ENCODE measurements around the gene KRI1. TPM values are rescaled to one million over a fixed set of nuclear protein-coding genes. Genes with fewer than 3 reads are reported as not detected.

The KRI1 gene
- polyA plus RNA-seq, 1 of the 3 experiments (the other 2 are of a cell fraction), result 26.7 TPM

DNA sequence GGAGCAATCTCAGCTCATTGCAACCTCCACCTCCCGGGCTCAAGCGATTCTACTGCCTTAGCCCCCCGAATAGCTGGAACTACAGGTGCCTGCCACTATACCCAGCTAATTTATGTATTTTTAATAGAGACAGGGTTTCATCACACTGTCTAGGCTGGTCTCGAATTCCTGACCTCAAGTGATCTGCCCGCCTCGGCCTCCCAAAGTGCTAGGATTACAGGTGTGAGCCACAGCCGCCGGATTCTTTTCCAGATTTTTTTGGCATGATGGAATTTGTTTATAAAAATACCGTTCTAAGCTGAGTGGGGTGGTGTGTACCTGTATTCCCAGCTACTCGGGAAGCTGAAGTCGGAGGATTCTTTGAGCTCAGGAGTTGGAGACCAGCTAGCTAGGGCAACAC, 28.1 kb downstream of the KRI1 start:
- no peaks in the 10 kb centered on the region for H4K20me1 ChIP-seq (ENCODE audit: insufficient read depth)
- no peaks in the 10 kb centered on the region for H3K4me1 ChIP-seq (ENCODE audit: control insufficient read depth in 1 of 2, insufficient read depth in 2 of 2, low read depth in 1 of 2, low read length in 1 of 2)
- H3K9me3 ChIP-seq, result no peaks in the 10 kb centered on the region
- no peak for DNase-seq
- H3K4me3 ChIP-seq (ENCODE audit: low read depth in 2 of 2, low read length in 1 of 2), result no peak overlapping the region
- no peaks in the 10 kb centered on the region for H3K79me2 ChIP-seq (ENCODE audit: insufficient read depth)
- peaks cover 10% of the 10 kb centered on the region for H3F3A ChIP-seq (replicated peaks; ENCODE audit: insufficient read depth)
- ChIA-PET POLR2A (no interaction called here), CTCF (no interaction called here)
- no peaks in the 10 kb centered on the region for H3K9me2 ChIP-seq
- H3K27ac ChIP-seq (ENCODE audit: low read depth in 2 of 2, low read length in 1 of 2), result no peak overlapping the region
- TF ChIP-seq JUND (IDR thresholded peaks at IDR 0.05) (no peak), CHD2 (IDR thresholded peaks at IDR 0.05; ENCODE audit: low read length, partially characterized antibody) (no peak), POLR2AphosphoS5 (IDR thresholded peaks at IDR 0.05; ENCODE audit: low read depth, low read length) (no peak), SIN3A (IDR thresholded peaks at IDR 0.05; ENCODE audit: borderline replicate concordance, low read depth, low read length) (no peak), EZH2phosphoT487 (IDR thresholded peaks at IDR 0.05; ENCODE audit: borderline replicate concordance, low read depth) (no peak), TCF12 (IDR thresholded peaks at IDR 0.05) (no peak), SMC3 (IDR thresholded peaks at IDR 0.05; ENCODE audit: low read depth, low read length) (no peak)
- TF ChIP-seq, protein P1, sequence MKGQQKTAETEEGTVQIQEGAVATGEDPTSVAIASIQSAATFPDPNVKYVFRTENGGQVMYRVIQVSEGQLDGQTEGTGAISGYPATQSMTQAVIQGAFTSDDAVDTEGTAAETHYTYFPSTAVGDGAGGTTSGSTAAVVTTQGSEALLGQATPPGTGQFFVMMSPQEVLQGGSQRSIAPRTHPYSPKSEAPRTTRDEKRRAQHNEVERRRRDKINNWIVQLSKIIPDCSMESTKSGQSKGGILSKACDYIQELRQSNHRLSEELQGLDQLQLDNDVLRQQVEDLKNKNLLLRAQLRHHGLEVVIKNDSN (IDR thresholded peaks at IDR 0.05; ENCODE audit: borderline replicate concordance, low read depth), result no peak
- 31% methylated on average over 11 of the region's 11 CpGs for WGBS (ENCODE audit: low lambda C conversion rate)
- H3K9ac ChIP-seq, result no peak overlapping the region
- H3K36me3 ChIP-seq (replicated peaks in 1 of 2; ENCODE audit: control insufficient read depth in 1 of 2, insufficient read depth in 2 of 2, low read length in 1 of 2), result no peaks in the 10 kb centered on the region
- H2AFZ ChIP-seq (ENCODE audit: low read depth), result no peak overlapping the region
- H3K4me2 ChIP-seq, result no peak overlapping the region
- H3K27me3 ChIP-seq (ENCODE audit: insufficient read depth), result peaks cover 26% of the 10 kb centered on the region; the same call in 1 of the 2 replicates

DNA sequence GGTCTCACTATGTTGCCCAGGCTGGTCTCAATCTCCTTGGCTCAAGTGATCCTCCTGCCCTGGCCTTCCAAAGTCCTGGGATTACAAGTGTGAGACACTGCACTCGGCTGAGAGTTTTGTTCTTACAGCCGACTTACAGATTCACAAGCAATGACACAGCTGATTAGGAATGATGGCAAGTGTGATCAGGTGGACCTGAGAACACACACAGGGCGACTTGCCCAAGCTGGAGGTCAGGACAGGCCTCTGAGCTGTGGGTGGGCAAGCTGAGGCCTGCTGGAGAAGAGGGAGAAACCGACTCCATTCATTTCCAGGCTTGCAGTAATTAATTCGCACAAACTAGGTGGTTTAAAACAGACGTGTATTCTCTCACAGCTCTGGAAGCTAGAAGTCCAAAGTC, 30.2 kb downstream of the KRI1 start:
- no peak overlapping the region for H3K4me2 ChIP-seq
- H3K27ac ChIP-seq (ENCODE audit: low read depth in 2 of 2, low read length in 1 of 2), result no peak overlapping the region
- no peaks in the 10 kb centered on the region for H3K79me2 ChIP-seq (ENCODE audit: insufficient read depth)
- H3F3A ChIP-seq (replicated peaks; ENCODE audit: insufficient read depth), result peaks cover 9% of the 10 kb centered on the region
- H2AFZ ChIP-seq (ENCODE audit: low read depth), result no peak overlapping the region
- TF ChIP-seq MXI1 (IDR thresholded peaks at IDR 0.05; ENCODE audit: low read depth, low read length) (no peak), ELF1 (IDR thresholded peaks at IDR 0.05) (no peak), NFIC (IDR thresholded peaks at IDR 0.05; ENCODE audit: borderline replicate concordance) (no peak), TAF1 (IDR thresholded peaks at IDR 0.05; ENCODE audit: borderline replicate concordance, low read depth, low read length) (no peak), TEAD4 (IDR thresholded peaks at IDR 0.05; ENCODE audit: borderline replicate concordance, insufficient read depth) (no peak), POLR2AphosphoS5 (IDR thresholded peaks at IDR 0.05; ENCODE audit: low read depth, low read length) (no peak), JUND (IDR thresholded peaks at IDR 0.05) (no peak), TCF12 (IDR thresholded peaks at IDR 0.05) (no peak), YY1 (IDR thresholded peaks at IDR 0.05; ENCODE audit: low read depth) (no peak), CHD2 (IDR thresholded peaks at IDR 0.05; ENCODE audit: low read length, partially characterized antibody) (no peak), RXRA (IDR thresholded peaks at IDR 0.05; ENCODE audit: borderline replicate concordance, low read depth) (no peak), FOSL2 (IDR thresholded peaks at IDR 0.05; ENCODE audit: borderline replicate concordance, low read depth) (no peak)
- TF ChIP-seq, protein P2, sequence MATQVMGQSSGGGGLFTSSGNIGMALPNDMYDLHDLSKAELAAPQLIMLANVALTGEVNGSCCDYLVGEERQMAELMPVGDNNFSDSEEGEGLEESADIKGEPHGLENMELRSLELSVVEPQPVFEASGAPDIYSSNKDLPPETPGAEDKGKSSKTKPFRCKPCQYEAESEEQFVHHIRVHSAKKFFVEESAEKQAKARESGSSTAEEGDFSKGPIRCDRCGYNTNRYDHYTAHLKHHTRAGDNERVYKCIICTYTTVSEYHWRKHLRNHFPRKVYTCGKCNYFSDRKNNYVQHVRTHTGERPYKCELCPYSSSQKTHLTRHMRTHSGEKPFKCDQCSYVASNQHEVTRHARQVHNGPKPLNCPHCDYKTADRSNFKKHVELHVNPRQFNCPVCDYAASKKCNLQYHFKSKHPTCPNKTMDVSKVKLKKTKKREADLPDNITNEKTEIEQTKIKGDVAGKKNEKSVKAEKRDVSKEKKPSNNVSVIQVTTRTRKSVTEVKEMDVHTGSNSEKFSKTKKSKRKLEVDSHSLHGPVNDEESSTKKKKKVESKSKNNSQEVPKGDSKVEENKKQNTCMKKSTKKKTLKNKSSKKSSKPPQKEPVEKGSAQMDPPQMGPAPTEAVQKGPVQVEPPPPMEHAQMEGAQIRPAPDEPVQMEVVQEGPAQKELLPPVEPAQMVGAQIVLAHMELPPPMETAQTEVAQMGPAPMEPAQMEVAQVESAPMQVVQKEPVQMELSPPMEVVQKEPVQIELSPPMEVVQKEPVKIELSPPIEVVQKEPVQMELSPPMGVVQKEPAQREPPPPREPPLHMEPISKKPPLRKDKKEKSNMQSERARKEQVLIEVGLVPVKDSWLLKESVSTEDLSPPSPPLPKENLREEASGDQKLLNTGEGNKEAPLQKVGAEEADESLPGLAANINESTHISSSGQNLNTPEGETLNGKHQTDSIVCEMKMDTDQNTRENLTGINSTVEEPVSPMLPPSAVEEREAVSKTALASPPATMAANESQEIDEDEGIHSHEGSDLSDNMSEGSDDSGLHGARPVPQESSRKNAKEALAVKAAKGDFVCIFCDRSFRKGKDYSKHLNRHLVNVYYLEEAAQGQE (IDR thresholded peaks at IDR 0.05; ENCODE audit: low read depth, low read length), result no peak
- no peaks in the 10 kb centered on the region for H3K4me1 ChIP-seq (ENCODE audit: control insufficient read depth in 1 of 2, insufficient read depth in 2 of 2, low read depth in 1 of 2, low read length in 1 of 2)
- no peaks in the 10 kb centered on the region for H4K20me1 ChIP-seq (ENCODE audit: insufficient read depth)
- H3K36me3 ChIP-seq (replicated peaks in 1 of 2; ENCODE audit: control insufficient read depth in 1 of 2, insufficient read depth in 2 of 2, low read length in 1 of 2), result no peaks in the 10 kb centered on the region
- H3K9me3 ChIP-seq, result no peaks in the 10 kb centered on the region
- peaks cover 22% of the 10 kb centered on the region; the same call in 1 of the 2 replicates for H3K27me3 ChIP-seq (ENCODE audit: insufficient read depth)
- ChIA-PET POLR2A (interaction anchor here (1.2 kb wide), 1 partner anchor 19 kb away, joined by 3 read pairs; the partner anchor contains the start of gene S1PR5), CTCF (interaction anchor here (0.7 to 1.6 kb wide), 4 partner anchors 26 to 1022 kb away, joined by 3 to 5 read pairs (median 3); partner anchors contain the start of gene DNM2)
- 58% methylated on average over 6 of the region's 6 CpGs for WGBS (ENCODE audit: low lambda C conversion rate)
- no peak overlapping the region for H3K4me3 ChIP-seq (ENCODE audit: low read depth in 2 of 2, low read length in 1 of 2)
- no peak for DNase-seq
- H3K9me2 ChIP-seq, result no peaks in the 10 kb centered on the region
- H3K9ac ChIP-seq, result no peak overlapping the region

Measured in SK-N-SH (cell line).